ENCODE results near the gene SCAMP5. TPM values are rescaled to one million over a fixed set of nuclear protein-coding genes. Genes with fewer than 3 reads are reported as not detected.

SCAMP5 gene
- polyA plus RNA-seq, 1 experiment: 2.1 TPM

DNA sequence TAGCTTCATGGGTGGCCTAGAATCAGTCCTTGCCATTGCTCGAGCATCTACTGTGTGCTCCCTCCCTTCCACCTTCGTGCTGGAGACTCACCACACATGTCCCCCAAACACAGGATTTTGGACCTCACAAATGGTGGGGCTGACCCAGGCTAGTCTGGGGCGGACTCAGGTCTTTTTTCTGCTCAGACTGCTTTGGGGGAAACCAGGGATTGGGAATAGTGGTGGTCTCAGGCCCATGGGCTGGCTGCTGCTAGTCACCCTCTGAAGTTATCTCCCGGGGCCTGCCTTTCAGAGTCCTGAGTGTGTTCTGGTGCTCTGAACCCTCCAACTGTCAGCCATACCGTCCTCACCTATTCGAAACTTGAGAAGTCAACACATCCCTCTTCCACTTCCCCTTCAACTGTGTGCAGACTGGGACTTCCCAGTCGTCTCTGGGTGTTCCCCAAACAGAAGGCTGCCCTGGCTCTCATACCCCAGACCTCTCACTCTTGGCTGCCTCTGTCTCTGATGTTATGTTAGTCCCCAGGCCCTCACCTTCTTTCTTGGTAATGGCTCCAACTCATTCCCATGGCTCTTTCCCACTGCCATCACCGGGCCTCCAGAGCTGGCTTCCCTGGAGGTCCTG, 74.0 kb downstream of the SCAMP5 start:
- peaks cover 6% of the 10 kb centered on the region for H3K27me3 ChIP-seq (ENCODE audit: control insufficient read depth, insufficient read depth, low read length)
- H3K27ac ChIP-seq (ENCODE audit: low read depth, low read length): no peak overlapping the region
- POLR2A ChIA-PET: no interaction called here
- no peak overlapping the region for H3K4me3 ChIP-seq (ENCODE audit: low read depth, low read length)
- no peak for DNase-seq (ENCODE audit: low read depth, low spot score)
- H3K9me3 ChIP-seq (ENCODE audit: control insufficient read depth, insufficient read depth, low read length): peaks cover 7% of the 10 kb centered on the region
- CTCF ChIA-PET: no interaction called here
- TF ChIP-seq, protein P1, sequence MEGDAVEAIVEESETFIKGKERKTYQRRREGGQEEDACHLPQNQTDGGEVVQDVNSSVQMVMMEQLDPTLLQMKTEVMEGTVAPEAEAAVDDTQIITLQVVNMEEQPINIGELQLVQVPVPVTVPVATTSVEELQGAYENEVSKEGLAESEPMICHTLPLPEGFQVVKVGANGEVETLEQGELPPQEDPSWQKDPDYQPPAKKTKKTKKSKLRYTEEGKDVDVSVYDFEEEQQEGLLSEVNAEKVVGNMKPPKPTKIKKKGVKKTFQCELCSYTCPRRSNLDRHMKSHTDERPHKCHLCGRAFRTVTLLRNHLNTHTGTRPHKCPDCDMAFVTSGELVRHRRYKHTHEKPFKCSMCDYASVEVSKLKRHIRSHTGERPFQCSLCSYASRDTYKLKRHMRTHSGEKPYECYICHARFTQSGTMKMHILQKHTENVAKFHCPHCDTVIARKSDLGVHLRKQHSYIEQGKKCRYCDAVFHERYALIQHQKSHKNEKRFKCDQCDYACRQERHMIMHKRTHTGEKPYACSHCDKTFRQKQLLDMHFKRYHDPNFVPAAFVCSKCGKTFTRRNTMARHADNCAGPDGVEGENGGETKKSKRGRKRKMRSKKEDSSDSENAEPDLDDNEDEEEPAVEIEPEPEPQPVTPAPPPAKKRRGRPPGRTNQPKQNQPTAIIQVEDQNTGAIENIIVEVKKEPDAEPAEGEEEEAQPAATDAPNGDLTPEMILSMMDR (IDR thresholded peaks at IDR 0.05; ENCODE audit: low read depth, low read length): no peak

DNA sequence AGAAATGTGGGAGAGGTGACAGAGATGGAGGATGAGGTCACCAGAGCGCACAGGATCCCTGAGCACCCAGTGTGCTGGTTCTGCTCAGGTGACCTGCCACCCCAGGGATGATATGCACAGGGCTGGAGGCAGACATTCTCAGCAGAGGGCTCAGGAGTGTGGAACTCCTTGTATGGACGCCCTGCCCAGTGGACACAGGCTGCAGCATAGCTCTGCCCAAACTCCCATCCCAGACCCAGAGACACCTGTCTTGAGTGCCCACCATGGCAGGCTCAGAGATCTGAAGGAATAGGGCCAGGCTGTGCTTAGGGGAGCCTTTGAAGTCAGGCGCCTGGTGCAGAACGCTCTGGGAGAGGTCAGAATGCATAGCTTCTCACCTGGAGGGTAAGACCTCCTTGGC, 75.3 kb downstream of the SCAMP5 start:
- peaks cover 6% of the 10 kb centered on the region for H3K27me3 ChIP-seq (ENCODE audit: control insufficient read depth, insufficient read depth, low read length)
- ChIA-PET CTCF (no interaction called here), POLR2A (no interaction called here)
- TF ChIP-seq, protein P1 (IDR thresholded peaks at IDR 0.05; ENCODE audit: low read depth, low read length): no peak
- H3K4me3 ChIP-seq (ENCODE audit: low read depth, low read length): no peak overlapping the region
- H3K9me3 ChIP-seq (ENCODE audit: control insufficient read depth, insufficient read depth, low read length): peaks cover 4% of the 10 kb centered on the region
- no peak overlapping the region for H3K27ac ChIP-seq (ENCODE audit: low read depth, low read length)
- no peak for DNase-seq (ENCODE audit: low read depth, low spot score)

Small RNAs within 50 kb of the gene (small RNA-seq; reads per million reads assigned to genes)
- gene AC015720.1 (ENCODE audit: insufficient read length, low read depth) (not detected), gene RF00019 (ENCODE audit: insufficient read length, low read depth) (not detected)

Other genes starting within 250 kb of the SCAMP5 start
- gene CYP1A2, start 246.7 kb upstream of the SCAMP5 start, polyA plus RNA-seq (2011; rRNA removed): not detected in 2 replicates
- gene CSK, start 213.5 kb upstream of the SCAMP5 start, polyA plus RNA-seq (2011; rRNA removed): 17.2 and 25.1 TPM in 2 replicates
- not detected in 2 replicates for gene LMAN1L, start 182.7 kb upstream of the SCAMP5 start, polyA plus RNA-seq (2011; rRNA removed)
- gene CPLX3, start 168.9 kb upstream of the SCAMP5 start, polyA plus RNA-seq (2011; rRNA removed): not detected in 2 replicates
- 14.2 and 18.6 TPM in 2 replicates for gene ULK3, start 152.4 kb upstream of the SCAMP5 start, polyA plus RNA-seq (2011; rRNA removed)
- 116 and 127 TPM in 2 replicates for gene SCAMP2, start 122.2 kb upstream of the SCAMP5 start, polyA plus RNA-seq (2011; rRNA removed)
- gene MPI, start 105.5 kb upstream of the SCAMP5 start, polyA plus RNA-seq (2011; rRNA removed): 55.5 and 69.4 TPM in 2 replicates
- 38.2 and 43.2 TPM in 2 replicates for gene FAM219B, start 88.7 kb upstream of the SCAMP5 start, polyA plus RNA-seq (2011; rRNA removed)
- gene COX5A, start 57.5 kb upstream of the SCAMP5 start, polyA plus RNA-seq (2011; rRNA removed): 134 and 147 TPM in 2 replicates
- 0.25 and 0.31 TPM in 2 replicates for gene RPP25, start 38.8 kb upstream of the SCAMP5 start, polyA plus RNA-seq (2011; rRNA removed)
- gene PPCDC, start 28.0 kb downstream of the SCAMP5 start, polyA plus RNA-seq (2011; rRNA removed): 5.5 and 7.1 TPM in 2 replicates
- 2.1 and 3.3 TPM in 2 replicates for gene C15orf39, start 206.3 kb downstream of the SCAMP5 start, polyA plus RNA-seq (2011; rRNA removed)

All from AG04450 (cell line).